Urinary bladder (tissue), 4 donors: ENCODE measurements around the gene LY6G6C. TPM values are rescaled to one million over a fixed set of nuclear protein-coding genes. Genes with fewer than 3 reads are reported as not detected.
A peak's percentile ranks its signal among the peaks of the same experiment; 100 is the strongest.

Source experiments
- DNase-seq: peaks from one replicate; pipeline ENCODE4 v3.0.0-alpha.2; 2015; ENCODE audit errors: extremely low spot score
- H3K27ac ChIP-seq: one replicate; pipeline ENCODE4 v1.5.1; 2013; ENCODE audit warnings: low read depth, mild to moderate bottlenecking, moderate library complexity
- H3K36me3 ChIP-seq: one replicate; pipeline ENCODE4 v1.6.1; 2013; ENCODE audit warnings: mild to moderate bottlenecking, moderate library complexity; ENCODE audit not compliant: insufficient read depth
- H3K4me1 ChIP-seq: one replicate; pipeline ENCODE4 v1.6.1; 2013; ENCODE audit warnings: mild to moderate bottlenecking, moderate library complexity; ENCODE audit not compliant: insufficient read depth
- H3K4me3 ChIP-seq: one replicate; pipeline ENCODE4 v1.5.1; 2013; ENCODE audit warnings: low read depth, low read length
- WGBS: extraction: QIAGEN DNeasy Blood & Tissue Kit; methylation state at CpG from one replicate; pipeline ENCODE4 v1.1.7; 2013; 5-methylcytosine and 5-hydroxymethylcytosine counted together
- polyA plus RNA-seq: library from polyadenylated mRNA; stranded (reverse); fragments of 200-250 nt; gene quantifications from one replicate; pipeline ENCODE4 v1.2.3, GENCODE V29; 2013
- total RNA-seq: library from RNA; depleted of rRNA; stranded (reverse); fragments of >200 nt; gene quantifications from one replicate; pipeline ENCODE4 v1.2.3, GENCODE V29; 2014
- donor health status: healthy with polysubstance abuse.
- donor health status: healthy.

The LY6G6C gene
- total and polyA plus RNA-seq, 2 donors = not detected

- Histone ChIP-seq H3K36me3 (no peaks in the 10 kb centered on the region), H3K27ac (no peak overlapping the region), H3K4me3 (no peak overlapping the region), H3K4me1 (no peaks in the 10 kb centered on the region)
- 49% methylated on average over 3 of the region's 3 CpGs for WGBS
- DNase-seq = no peak
Observed at GRCh38 chr6:31697555-31697954, 24.0 kb downstream of the LY6G6C start.

DNA sequence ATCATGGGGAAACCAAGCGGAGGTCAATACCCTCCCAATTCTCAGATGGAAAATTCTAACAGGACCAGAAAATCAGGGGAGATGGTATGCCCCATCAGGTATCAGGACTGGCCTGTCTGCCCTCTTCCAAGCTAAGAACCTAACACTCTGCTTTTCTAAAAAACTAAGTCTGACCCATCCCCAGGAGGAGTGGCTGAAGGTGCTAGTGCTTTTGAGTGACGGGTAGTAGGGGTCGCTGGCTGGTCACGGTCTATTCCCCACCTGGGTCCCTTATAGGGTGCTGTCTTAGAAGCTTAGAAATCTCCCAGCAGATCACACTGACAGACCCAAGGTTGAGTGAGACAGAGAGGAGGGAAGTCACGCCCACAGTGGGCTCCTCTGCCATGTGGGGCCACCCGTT lies 28.0 kb downstream of the LY6G6C start:
- no peak overlapping the region for H3K27ac ChIP-seq
- no peaks in the 10 kb centered on the region for H3K4me1 ChIP-seq
- peaks cover 5% of the 10 kb centered on the region for H3K36me3 ChIP-seq
- H3K4me3 ChIP-seq = no peak overlapping the region
- DNase-seq = no peak
- 91% methylated on average over 6 of the region's 6 CpGs for WGBS

DNA sequence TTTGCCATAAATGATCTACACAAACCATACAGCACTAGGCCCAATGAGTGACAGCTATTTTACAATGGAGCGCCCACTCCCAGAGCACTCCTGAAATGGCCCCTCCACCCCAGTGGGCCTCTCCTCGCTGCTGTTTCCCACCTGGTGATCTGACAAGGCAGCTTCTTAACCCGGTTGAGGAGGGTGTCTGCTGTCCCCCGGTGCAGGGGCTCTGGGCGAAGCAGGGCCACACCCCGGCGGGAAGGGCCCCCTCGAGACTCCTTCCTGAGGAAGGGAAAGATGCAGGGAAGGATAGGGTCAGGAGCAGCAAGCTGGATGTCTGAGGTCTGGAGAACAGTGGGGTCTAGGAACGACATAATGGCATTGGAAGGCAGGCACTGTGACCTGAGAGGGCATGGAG lies 28.7 kb downstream of the LY6G6C start:
- DNase-seq = no peak
- no peak overlapping the region for H3K27ac ChIP-seq
- 89% methylated on average over 9 of the region's 9 CpGs for WGBS
- no peaks in the 10 kb centered on the region for H3K4me1 ChIP-seq
- no peak overlapping the region for H3K4me3 ChIP-seq
- peaks cover 5% of the 10 kb centered on the region for H3K36me3 ChIP-seq

- DNase-seq = no peak
- WGBS = 82% methylated on average over 4 of the region's 4 CpGs
Observed at GRCh38 chr6:31692353-31692752, 29.2 kb downstream of the LY6G6C start.

DNA sequence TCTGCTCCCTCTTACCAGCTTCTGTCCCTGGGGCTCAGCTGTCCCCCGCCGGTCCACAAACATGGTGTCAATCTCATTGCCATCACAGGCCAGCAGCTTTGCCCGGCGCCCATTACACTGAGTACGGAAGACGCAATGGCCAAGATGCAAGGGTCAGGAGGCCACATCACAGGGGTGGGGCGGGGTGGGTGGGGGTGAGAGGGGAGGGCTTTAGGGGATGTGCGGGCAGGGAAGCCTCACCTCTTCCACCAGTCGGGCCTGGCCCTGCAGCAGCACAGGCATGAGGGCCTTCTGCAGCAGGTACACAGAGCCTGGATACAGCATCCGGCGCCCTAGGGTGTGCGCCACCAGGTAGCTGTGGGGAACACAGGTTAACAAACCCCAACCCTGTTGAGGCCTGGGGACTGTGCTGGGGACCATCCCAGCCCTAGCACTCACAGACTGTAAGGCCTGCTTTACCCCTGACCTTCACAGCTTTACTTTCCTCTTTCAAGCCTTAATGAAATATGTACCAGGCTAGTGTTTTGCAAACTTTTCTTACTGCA lies 29.9 kb downstream of the LY6G6C start:
- Histone ChIP-seq H3K36me3 (peaks cover 5% of the 10 kb centered on the region), H3K27ac (no peak overlapping the region), H3K4me3 (no peak overlapping the region), H3K4me1 (no peaks in the 10 kb centered on the region)
- WGBS = 95% methylated on average over 12 of the region's 12 CpGs
- DNase-seq = no peak

More at GRCh38 chr6:31692353-31692752, 29.2 kb downstream of the LY6G6C start:
- H3K36me3 ChIP-seq = peaks cover 5% of the 10 kb centered on the region
- no peak overlapping the region for H3K27ac ChIP-seq
- H3K4me3 ChIP-seq = no peak overlapping the region
- H3K4me1 ChIP-seq = no peaks in the 10 kb centered on the region

- no peaks in the 10 kb centered on the region for H3K4me1 ChIP-seq
- 90% methylated on average over 6 of the region's 6 CpGs for WGBS
- DNase-seq = no peak
- no peak overlapping the region for H3K27ac ChIP-seq
- H3K4me3 ChIP-seq = no peak overlapping the region
- peaks cover 5% of the 10 kb centered on the region for H3K36me3 ChIP-seq
Observed at GRCh38 chr6:31691078-31691463, 30.5 kb downstream of the LY6G6C start.

DNA sequence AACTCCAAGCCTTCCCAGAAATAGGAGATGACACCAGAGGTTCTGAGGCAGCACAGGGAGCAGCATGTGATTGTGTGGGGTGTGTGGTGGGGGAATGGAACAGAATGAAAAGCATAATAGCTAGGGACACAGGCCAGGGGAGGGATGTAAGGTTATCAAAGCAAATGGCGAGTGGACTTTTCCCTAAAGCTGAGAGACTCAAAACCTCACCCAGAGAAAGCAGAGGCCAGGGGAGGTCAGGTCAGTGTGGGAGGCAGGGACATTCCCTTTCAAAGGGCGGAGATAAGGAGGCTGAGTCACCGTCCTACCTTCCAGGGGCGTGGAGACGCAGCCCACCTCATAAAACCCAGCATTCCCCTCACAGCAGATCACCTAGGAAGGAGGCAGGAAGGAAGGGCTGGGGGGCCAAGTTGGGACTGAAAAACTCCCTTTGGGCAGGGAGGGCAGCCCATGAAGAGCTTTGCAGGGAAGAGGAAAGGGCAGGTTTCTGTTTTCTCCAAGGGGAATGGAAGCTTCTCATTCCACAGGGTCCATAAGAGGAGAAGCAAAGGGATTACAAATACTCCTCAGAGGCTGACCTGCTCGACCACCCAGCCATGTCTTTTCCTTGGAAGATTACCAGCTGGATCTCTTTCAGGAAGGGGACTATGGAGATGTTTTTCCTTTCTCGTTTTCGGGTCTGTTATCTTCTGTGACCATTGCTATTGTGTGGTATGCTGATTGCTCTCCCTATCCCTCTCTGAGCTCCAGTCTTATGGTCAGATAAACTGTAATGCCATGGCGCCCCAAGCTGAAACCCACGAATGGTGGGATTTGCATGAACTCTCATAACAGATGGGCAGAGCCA lies 31.1 kb downstream of the LY6G6C start:
- no peak overlapping the region for H3K4me3 ChIP-seq
- H3K4me1 ChIP-seq = no peaks in the 10 kb centered on the region
- peaks cover 5% of the 10 kb centered on the region for H3K36me3 ChIP-seq
- DNase-seq = no peak
- H3K27ac ChIP-seq = no peak overlapping the region
- WGBS = 70% methylated on average over 10 of the region's 10 CpGs

GRCh38 chr6:31689249-31690110 lies 32.1 kb downstream of the LY6G6C start:
- peaks cover 5% of the 10 kb centered on the region for H3K36me3 ChIP-seq
- DNase-seq = no peak
- 78% methylated on average over 11 of the region's 11 CpGs for WGBS
- no peak overlapping the region for H3K27ac ChIP-seq
- no peak overlapping the region for H3K4me3 ChIP-seq
- H3K4me1 ChIP-seq = no peaks in the 10 kb centered on the region

GRCh38 chr6:31687860-31688693 lies 33.5 kb downstream of the LY6G6C start:
- Histone ChIP-seq H3K27ac (no peak overlapping the region), H3K4me3 (no peak overlapping the region), H3K36me3 (peaks cover 5% of the 10 kb centered on the region), H3K4me1 (no peaks in the 10 kb centered on the region)
- 80% methylated on average over 14 of the region's 14 CpGs for WGBS
- no peak for DNase-seq

DNA sequence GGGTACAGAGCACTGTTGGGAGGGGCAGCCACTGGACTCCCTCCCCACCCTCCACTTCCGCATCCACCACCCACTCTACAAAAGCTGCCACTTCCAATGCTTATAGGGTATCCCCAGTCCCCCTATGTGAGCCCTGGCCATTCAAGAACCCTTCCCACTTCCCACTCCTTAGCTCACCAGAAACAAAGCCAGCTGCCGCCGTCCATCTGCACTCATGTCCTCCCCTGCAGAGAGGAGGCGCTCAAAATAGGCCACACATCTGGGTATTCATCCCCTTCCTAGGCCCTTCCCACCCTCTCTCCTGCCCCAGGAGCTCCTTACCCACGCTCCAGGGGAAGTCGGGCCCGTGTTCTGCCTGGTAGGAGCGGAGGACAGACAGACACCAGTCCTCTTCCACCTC lies 34.2 kb downstream of the LY6G6C start:
- no peaks in the 10 kb centered on the region for H3K4me1 ChIP-seq
- no peak overlapping the region for H3K4me3 ChIP-seq
- 87% methylated on average over 8 of the region's 8 CpGs for WGBS
- DNase-seq = no peak
- no peak overlapping the region for H3K27ac ChIP-seq
- H3K36me3 ChIP-seq = peaks cover 5% of the 10 kb centered on the region

DNA sequence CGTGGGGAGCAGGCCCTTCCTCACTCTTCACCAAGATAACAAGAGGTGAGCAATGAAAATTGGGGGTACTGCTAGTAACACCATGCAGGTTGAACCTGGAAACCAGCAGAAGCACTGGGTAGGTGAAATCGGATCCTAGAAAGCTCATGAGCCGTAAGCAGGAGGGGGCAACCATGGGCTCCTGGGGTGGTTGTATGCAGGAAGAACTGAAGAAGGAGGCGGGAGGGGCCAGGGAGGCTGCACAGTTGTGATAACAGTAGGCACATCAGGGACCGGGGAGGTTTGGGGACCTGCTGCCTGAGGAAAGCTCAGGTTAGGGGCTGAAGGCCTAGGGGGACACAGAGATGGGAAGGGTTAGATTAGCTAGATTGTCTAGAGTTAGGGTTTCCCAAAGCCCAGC lies 35.1 kb downstream of the LY6G6C start:
- Histone ChIP-seq H3K4me3 (no peak overlapping the region), H3K27ac (no peak overlapping the region), H3K36me3 (peaks cover 4% of the 10 kb centered on the region), H3K4me1 (no peaks in the 10 kb centered on the region)
- 83% methylated on average over 5 of the region's 5 CpGs for WGBS
- no peak for DNase-seq

DNA sequence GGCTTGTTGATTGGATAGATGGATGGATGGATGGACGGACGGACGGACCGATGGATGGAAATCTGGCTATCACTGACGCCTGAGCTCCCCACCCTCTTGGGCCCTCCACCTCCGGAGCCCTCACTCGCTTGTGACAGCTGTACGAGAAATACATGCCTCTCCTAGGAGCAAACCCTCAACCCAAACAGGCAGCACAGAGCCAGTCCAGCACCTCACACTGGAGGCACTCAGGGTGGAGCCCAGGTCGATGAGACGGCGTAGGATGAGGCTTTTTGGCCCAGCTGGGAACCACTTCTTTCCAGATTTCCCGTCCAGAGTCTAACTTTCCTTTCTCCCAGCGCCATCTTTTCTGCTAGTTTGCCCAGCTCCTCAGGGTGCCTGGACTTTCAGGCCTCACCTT lies 38.0 kb downstream of the LY6G6C start:
- WGBS = 65% methylated on average over 13 of the region's 13 CpGs
- no peak overlapping the region for H3K27ac ChIP-seq
- no peaks in the 10 kb centered on the region for H3K4me1 ChIP-seq
- no peak for DNase-seq
- H3K4me3 ChIP-seq = no peak overlapping the region
- no peaks in the 10 kb centered on the region for H3K36me3 ChIP-seq

GRCh38 chr6:31681135-31681671 lies 40.3 kb downstream of the LY6G6C start:
- peak overlapping the region; percentile 54 for H3K27ac ChIP-seq
- peak overlapping the region; percentile 36 for H3K4me3 ChIP-seq
- under 1% methylated on average over 40 of the region's 40 CpGs for WGBS
- no peak for DNase-seq
- H3K36me3 ChIP-seq = no peaks in the 10 kb centered on the region
- H3K4me1 ChIP-seq = no peaks in the 10 kb centered on the region
